GM23248 (cell line): ENCODE measurements around the gene SERPIND1.

Experiments
- EZH2 ChIP-seq: fragments of 200-600 bp; sonication (generic); IDR thresholded peaks from 2 replicates; pipeline ENCODE4 v1.6.1; 2018; ENCODE audit warnings: antibody characterized with exemption, mild to moderate bottlenecking; ENCODE audit not compliant: insufficient read depth, poor library complexity, severe bottlenecking
- EZH2phosphoT487 ChIP-seq: fragments of 200-600 bp; sonication (generic); IDR thresholded peaks from 2 replicates; pipeline ENCODE4 v1.6.1; 2018; ENCODE audit warnings: antibody characterized with exemption, moderate library complexity, mild to moderate bottlenecking, low read depth; ENCODE audit not compliant: insufficient read depth

DNA sequence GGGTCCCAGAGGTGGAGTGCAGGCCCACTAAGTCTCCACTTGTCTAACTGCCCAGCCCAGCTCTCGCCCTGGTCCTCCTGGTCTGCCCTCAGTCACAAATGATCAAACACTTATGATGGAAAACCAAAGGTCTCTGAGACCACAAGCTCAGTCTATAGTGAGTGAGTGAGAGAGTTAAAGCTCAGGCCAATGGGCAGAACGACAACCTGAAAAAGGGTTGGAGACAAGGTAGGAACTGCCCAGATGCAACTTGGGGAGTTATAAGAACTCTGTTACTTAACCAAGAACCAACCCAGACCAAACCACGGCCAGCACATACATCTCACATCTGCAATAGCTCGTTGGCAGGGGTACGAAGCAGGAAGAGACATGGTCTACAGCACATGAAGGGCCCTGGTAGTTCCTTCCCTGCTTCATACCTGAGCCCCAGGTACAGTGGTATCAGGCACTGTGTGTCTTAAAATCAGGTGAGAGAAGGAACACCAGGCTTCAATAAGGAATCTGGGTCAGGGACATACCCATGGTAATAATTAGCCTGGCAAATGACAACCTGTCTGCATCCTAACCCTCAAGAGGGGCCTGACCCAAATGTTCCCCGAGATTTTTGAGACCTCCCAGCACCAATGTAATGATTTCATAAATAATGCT lies 35.7 kb downstream of the SERPIND1 start:
- no peak for TF ChIP-seq EZH2
- no peak for TF ChIP-seq EZH2phosphoT487
